Keratinocyte (primary cell): ENCODE measurements around the gene COPS3. TPM values are rescaled to one million over a fixed set of nuclear protein-coding genes. Genes with fewer than 3 reads are reported as not detected.

Source experiments
- DNase-seq: peaks from one replicate; pipeline ENCODE4 v3.0.0-alpha.2; 2011; ENCODE audit warnings: low read depth, missing footprints, low spot score
- FAIRE-seq: peaks from 2 replicates; lab custom pipeline; 2011; peaks lifted over from hg19 to GRCh38; lab: Jason Lieb, UNC
- H2AFZ ChIP-seq: 2 replicates; pipeline ENCODE4 v1.6.0; 2012; ENCODE audit warnings: low read length, control low read depth, inconsistent platforms; ENCODE audit not compliant: control insufficient read depth
- H3K27ac ChIP-seq: 2 replicates; pipeline ENCODE4 v1.5.1; 2011; ENCODE audit warnings: low read length; ENCODE audit not compliant: control insufficient read depth, insufficient read depth
- H3K27me3 ChIP-seq: 3 replicates; pipeline ENCODE4 v1.6.0; 2011; ENCODE audit warnings: low read length; ENCODE audit not compliant: control insufficient read depth, insufficient read depth; ENCODE audit errors: extremely low read depth
- H3K36me3 ChIP-seq, 2 experiments: 2 replicates in 1 of 2; 3 replicates in 1 of 2; pipeline ENCODE4 v1.5.1; 2011; ENCODE audit warnings: low read length in 2 of 2, mild to moderate bottlenecking in 1 of 2; ENCODE audit not compliant: control insufficient read depth in 2 of 2, insufficient read depth in 2 of 2; ENCODE audit errors: extremely low read depth in 1 of 2
- H3K4me1 ChIP-seq: 3 replicates; pipeline ENCODE4 v1.5.1; 2011; ENCODE audit warnings: low read length; ENCODE audit not compliant: control insufficient read depth, insufficient read depth; ENCODE audit errors: extremely low read depth
- H3K4me2 ChIP-seq: 3 replicates; pipeline ENCODE4 v1.6.0; 2011; ENCODE audit warnings: low read depth, low read length; ENCODE audit not compliant: control insufficient read depth, insufficient read depth; ENCODE audit errors: extremely low read depth
- H3K4me3 ChIP-seq, 3 experiments: fragments of 200-600 bp in 1 of 3; sonication (generic) in 1 of 3; 2 replicates in 2 of 3; 3 replicates in 1 of 3; pipeline ENCODE4 v1.5.1; 2011 to 2016; ENCODE audit warnings: low read length in 3 of 3, mild to moderate bottlenecking in 3 of 3, control low read depth in 2 of 3, inconsistent platforms in 1 of 3, low read depth in 1 of 3, mixed read lengths in 1 of 3, mixed run types in 1 of 3, moderate library complexity in 1 of 3; ENCODE audit not compliant: control insufficient read depth in 2 of 3, insufficient read depth in 2 of 3; ENCODE audit errors: extremely low read depth in 1 of 3
- H3K79me2 ChIP-seq: 2 replicates; pipeline ENCODE4 v1.6.0; 2012; ENCODE audit warnings: low read length; ENCODE audit not compliant: control insufficient read depth, insufficient read depth
- H3K9ac ChIP-seq: 3 replicates; pipeline ENCODE4 v1.6.0; 2011; ENCODE audit warnings: low read length; ENCODE audit not compliant: control insufficient read depth, insufficient read depth; ENCODE audit errors: extremely low read depth
- H3K9me1 ChIP-seq: 3 replicates; pipeline ENCODE4 v1.6.0; 2011; ENCODE audit warnings: low read length; ENCODE audit not compliant: control insufficient read depth, insufficient read depth; ENCODE audit errors: extremely low read depth
- H3K9me3 ChIP-seq: 2 replicates; pipeline ENCODE4 v1.5.1; 2012; ENCODE audit warnings: low read depth, low read length; ENCODE audit not compliant: control insufficient read depth
- H4K20me1 ChIP-seq: 3 replicates; pipeline ENCODE4 v1.6.0; 2011; ENCODE audit warnings: low read length; ENCODE audit not compliant: control insufficient read depth, insufficient read depth; ENCODE audit errors: extremely low read depth
- CTCF ChIP-seq, 3 experiments: IDR thresholded peaks in 1 of 3; conservative IDR thresholded peaks in 1 of 3; optimal IDR thresholded peaks in 1 of 3; 2 replicates in 2 of 3; 3 replicates in 1 of 3; pipeline versions ENCODE3 to v1.5.1; 2011; ENCODE audit warnings: low read length in 3 of 3, mild to moderate bottlenecking in 3 of 3, moderate library complexity in 2 of 3, control low read depth in 1 of 3, inconsistent platforms in 1 of 3; ENCODE audit not compliant: insufficient read depth in 2 of 3; ENCODE audit errors: extremely low read depth in 1 of 3
- EZH2 ChIP-seq: IDR thresholded peaks from one replicate; pipeline ENCODE4 v1.6.1; 2012; ENCODE audit warnings: inconsistent platforms, mild to moderate bottlenecking, low read length, moderate library complexity
- dilution Hi-C: fragments of 300-500 bp; cut with MboI; formaldehyde crosslinking; loops from one replicate; pipeline ENCODE4 v1.7.0; 2020; ENCODE audit warnings: low sequenced_read_pairs; ENCODE audit not compliant: extremely low pct_ligation_motif_present
- polyA plus RNA-seq, 5 experiments: library from polyadenylated mRNA; depleted of rRNA in 3 of 5; stranded (reverse) in 3 of 5; stranded (forward) in 1 of 5; unstranded in 1 of 5; fragments of >200 nt; gene quantifications; 1 replicate in 1 of 5; 2 replicates in 3 of 5; 3 replicates in 1 of 5; pipeline versions ENCODE4 v1.2.1 to v1.2.3, GENCODE V29; 2011 to 2012; ENCODE audit warnings: missing spikeins in 2 of 5, low read depth in 1 of 5, low replicate concordance in 1 of 5

The COPS3 gene
- polyA plus RNA-seq, 1 donor (not counting 4 experiments of a cell fraction or from before 2014, with no cell fraction given), result 89.7 TPM

- TF ChIP-seq CTCF (optimal IDR thresholded peaks at IDR 0.05 in 1 of 3, IDR thresholded peaks at IDR 0.05 in 1 of 3, conservative IDR thresholded peaks at IDR 0.05 in 1 of 3; ENCODE audit: extremely low read depth in 1 of 3, insufficient read depth in 2 of 3, low read length in 3 of 3), result no peak
- Histone ChIP-seq H3K79me2 (no peaks in the 10 kb centered on the region), H3K9me3 (no peaks in the 10 kb centered on the region), H3K9me1 (no peaks in the 10 kb centered on the region), H3K27ac (no peak overlapping the region), H3K36me3 (no peaks in the 10 kb centered on the region), H4K20me1 (no peaks in the 10 kb centered on the region), H3K27me3 (peaks cover 3% of the 10 kb centered on the region), H3K9ac (no peak overlapping the region), H3K4me2 (no peak overlapping the region), H3K4me3 (no peak overlapping the region), H2AFZ (no peak overlapping the region), H3K4me1 (no peaks in the 10 kb centered on the region)
- dilution Hi-C loops, result no loop called here
- DNase-seq (no peak), FAIRE-seq (no peak)
Measured at GRCh38 chr17:17325228-17325627, 44.2 kb upstream of the COPS3 start.

GRCh38 chr17:17324616-17325015 is 43.6 kb upstream of the COPS3 start:
- dilution Hi-C loops, result no loop called here

More at GRCh38 chr17:17324616-17325015, 43.6 kb upstream of the COPS3 start:
- Histone ChIP-seq H3K9me1 (no peaks in the 10 kb centered on the region), H3K79me2 (no peaks in the 10 kb centered on the region), H3K36me3 (no peaks in the 10 kb centered on the region), H2AFZ (no peak overlapping the region), H3K9me3 (no peaks in the 10 kb centered on the region), H3K9ac (no peak overlapping the region), H3K4me3 (no peak overlapping the region), H4K20me1 (no peaks in the 10 kb centered on the region), H3K27me3 (peaks cover 3% of the 10 kb centered on the region), H3K27ac (no peak overlapping the region), H3K4me1 (no peaks in the 10 kb centered on the region), H3K4me2 (no peak overlapping the region)
- DNase-seq (no peak), FAIRE-seq (no peak)
- no peak for TF ChIP-seq EZH2
- TF ChIP-seq CTCF (optimal IDR thresholded peaks at IDR 0.05 in 1 of 3, IDR thresholded peaks at IDR 0.05 in 1 of 3, conservative IDR thresholded peaks at IDR 0.05 in 1 of 3; ENCODE audit: extremely low read depth in 1 of 3, insufficient read depth in 2 of 3, low read length in 3 of 3), result no peak
